NCI-H69 (cell line): ENCODE data around the gene RAP1GAP2.
A peak's percentile ranks its signal among the peaks of the same experiment; 100 is the strongest.
"Not testable (repeated sequence)": the region's sequence is repeated elsewhere in the genome, so short reads cannot be mapped to it uniquely, and the experiment has no call there.

Experiments used
- DNase-seq: peaks from one replicate; lab custom pipeline; 2025; lab: John Stamatoyannopoulos, UW

The RAP1GAP2 gene

DNA sequence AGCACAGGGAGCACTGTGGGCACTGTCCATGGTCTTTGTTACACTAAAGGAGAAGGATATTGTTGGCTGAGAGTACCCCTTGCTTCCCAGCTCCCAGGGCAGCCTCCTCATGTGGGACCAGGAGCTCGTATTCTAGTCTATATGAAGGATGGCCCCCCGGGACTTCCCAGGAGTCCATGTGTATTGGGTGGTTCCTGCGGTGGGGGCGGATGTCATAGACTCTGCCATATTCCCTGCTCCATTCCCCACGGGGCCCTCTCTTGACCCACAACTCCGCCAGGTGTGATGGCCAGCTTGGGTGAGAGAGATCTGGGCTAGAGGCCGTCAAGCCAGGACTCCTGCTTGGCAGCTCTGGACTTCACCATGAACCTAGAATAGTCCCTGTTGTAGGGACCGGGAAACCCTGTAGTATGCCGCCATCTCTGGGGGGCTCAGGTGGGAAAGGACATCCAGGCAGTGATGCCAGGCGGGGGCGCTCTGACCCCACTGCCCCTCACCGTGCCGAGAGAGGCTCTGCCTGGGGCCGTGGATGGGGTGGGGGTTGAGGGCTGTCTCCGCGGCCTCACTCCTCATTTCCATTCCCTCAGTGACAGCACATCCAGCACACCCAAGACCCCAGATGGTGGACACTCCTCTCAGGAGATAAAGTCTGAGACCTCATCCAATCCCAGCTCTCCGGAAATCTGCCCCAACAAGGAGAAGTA is 229.3 kb downstream of the RAP1GAP2 start:
- no peak for DNase-seq

DNA sequence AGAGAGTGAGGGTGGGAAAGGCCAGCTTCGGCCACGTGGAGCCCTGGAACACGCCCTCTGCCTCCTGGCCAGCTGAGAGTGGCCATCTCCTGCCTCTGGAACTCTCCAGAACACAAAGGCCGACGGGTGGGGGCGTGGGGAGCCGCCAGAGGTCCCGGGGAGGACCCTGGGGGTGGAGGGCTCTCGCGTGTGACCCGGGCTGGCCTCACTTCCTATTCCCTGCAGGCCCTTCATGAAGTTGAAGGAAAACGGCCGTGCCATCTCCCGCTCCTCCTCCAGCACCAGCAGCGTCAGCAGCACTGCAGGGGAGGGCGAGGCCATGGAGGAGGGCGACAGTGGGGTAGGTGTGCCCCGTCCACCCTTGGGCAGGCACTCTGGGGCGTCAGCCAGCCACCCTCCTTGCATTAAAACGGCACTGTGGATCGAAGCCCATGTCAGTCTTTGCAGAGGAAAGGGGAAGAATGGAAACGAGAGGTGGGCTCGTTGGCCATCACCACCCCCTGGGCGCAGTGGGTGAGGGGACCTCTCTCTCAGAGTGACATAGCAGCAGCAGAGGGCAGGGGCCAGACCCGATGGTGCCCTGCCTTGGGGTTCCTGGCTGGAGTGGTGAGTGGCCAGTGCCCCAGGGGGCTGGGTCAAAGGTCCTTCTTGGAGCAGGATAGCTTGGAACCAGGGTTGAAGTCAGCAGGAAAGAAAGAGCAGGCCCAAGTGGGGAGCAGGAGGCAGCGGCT is 230.1 kb downstream of the RAP1GAP2 start:
- DNase-seq, result no peak

DNA sequence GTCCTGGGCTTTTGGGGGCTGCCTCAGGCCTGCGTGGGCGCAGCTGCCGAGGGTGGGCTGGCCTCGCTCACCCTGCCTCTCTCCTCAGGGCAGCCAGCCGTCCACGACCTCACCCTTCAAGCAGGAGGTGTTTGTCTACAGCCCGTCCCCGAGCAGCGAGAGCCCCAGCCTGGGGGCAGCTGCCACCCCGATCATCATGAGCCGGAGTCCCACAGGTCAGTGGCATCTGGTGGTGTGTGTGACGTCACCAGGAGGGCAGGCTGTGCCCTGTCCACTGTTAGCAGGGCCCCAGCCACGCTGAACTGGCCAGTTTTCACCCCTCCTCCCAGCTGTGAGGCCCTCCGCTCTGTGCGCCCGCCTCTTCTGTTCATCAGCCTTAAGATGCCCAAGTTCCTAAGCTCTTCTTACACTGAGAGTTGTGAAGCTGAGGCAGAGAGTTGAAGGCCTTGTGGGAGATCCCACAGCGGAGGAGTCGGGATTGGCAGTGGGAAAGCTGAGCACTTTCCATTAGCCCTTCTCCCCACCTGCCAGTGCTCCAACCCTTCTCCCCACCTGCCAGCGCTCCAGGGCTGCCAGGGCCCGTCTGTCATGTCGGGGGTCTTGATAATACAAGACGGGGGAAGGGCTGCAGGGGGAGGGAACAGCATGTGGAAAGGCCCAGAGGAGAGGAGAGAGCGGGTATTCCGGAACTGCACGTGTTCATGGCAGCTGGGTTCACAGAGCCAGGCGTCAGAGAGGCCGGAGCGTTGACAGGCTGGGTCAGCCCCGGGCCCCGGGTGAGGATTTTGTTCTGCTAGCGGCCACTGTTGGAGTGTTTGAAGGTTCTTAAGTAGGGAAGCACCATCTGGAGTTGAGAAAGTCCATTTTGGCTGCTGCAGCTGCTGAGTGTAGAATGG is 230.9 kb downstream of the RAP1GAP2 start:
- no peak for DNase-seq

DNA sequence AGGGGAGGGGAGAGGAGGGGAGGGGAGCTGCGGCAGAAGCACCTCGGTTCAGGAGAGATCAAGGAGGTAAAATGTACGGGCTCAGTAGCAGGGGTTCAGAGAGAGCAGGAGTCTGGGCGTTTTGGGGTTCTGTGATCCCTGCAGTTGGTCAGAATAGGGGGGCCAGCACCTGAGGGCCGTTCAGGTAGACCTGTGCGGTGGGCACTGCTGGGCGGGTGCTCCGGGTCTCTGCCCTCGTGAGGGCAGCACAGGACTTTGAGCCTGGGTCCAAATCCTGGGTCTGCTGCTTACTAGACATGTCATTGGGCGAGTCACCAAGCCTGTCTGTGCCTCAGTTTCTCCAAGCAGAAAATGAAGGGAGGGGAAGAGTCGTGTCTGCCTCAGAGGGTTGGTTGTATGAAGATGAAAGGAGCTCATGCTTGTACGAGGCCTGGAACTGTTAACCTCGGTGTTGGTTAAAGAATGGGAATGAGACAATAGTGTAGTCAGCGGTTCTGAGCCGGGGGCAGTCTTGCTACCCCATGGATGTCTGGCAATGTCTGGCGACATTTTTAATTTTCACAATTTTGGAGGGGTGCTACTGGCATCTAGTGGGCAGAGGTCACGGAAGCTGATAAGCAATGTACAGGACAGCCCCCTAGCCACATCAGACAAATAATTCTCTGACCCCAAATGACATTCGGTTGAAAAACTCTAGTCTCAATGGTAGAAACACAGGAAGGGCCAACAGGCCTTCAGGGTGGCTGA is 231.7 kb downstream of the RAP1GAP2 start:
- no peak for DNase-seq

DNA sequence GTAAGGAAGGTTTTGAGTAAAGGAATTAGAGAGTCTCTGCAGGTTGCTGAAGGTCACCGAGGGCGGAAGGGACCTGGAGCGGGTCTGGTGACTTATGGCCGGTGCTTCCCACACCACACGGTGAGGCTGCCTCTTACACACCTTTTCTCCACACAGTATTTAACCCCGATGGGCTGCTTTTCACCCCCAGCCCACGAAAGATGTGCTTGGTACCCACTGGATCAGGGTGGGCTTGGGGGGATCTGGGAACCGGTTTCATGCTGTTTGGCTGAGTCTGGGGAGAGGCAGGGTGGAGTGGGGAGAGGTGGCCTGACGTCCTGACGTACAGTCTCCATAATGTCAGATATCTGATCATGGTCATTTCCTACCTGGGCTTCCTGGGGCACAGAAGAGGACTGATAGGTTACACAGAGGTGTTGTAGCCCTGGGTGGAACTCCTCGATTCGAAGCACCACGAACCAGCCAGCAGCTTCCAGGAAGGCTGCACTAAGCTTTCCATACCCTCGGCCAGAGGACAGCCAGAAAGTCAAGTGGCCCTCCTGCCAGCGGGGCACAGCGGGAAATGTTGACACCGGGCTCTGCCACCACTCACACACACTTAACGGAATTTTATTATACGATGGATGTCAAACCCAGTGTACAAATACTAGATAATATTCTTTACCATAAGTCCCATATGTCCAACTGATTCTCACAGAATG is 233.1 kb downstream of the RAP1GAP2 start:
- DNase-seq, result no peak

DNA sequence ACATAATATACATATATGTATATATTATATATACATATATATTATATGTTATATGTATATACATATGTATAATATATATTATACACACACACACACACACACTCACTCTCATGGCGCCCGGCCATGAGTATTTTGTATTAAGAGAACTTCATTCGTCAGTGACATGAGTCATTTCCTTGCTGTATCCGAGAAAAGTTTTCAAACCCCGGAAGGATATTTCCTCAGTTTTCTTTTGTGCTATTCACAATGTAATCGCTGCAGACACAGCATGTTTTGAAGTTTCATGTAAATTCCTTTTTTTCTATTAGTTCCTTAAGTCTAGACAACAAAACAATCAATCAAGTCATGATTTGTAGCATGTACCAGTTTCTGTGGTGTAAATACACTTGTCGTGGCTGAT is 233.9 kb downstream of the RAP1GAP2 start:
- no peak for DNase-seq

DNA sequence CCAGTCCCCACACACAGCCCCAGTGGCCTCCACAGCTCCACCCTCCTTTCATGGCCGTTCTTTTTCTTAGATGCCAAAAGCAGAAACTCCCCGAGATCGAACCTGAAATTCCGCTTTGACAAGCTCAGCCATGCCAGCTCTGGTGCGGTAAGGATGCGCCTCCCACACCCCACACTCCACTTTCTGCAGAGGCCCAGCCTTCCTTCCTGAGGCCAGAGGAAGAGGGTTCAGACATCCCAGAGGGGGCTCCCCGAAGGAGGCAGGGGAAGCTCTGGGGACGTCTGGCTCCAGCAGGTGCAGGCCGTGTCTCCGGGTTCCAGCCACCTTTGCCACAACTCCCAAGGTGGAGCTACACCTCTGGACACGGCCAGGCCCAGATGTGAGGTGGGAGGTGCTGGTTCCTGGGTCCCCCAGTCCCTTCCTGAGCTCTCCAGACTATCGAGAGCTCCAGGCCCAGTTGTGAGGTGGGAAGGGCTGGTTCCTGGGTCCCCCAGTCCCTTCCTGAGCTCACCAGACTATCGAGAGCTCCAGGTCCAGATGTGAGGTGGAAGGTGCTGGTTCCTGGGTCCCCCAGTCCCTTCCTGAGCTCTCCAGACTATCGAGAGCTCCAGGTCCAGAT is 234.7 kb downstream of the RAP1GAP2 start:
- not testable (repeated sequence) for DNase-seq

DNA sequence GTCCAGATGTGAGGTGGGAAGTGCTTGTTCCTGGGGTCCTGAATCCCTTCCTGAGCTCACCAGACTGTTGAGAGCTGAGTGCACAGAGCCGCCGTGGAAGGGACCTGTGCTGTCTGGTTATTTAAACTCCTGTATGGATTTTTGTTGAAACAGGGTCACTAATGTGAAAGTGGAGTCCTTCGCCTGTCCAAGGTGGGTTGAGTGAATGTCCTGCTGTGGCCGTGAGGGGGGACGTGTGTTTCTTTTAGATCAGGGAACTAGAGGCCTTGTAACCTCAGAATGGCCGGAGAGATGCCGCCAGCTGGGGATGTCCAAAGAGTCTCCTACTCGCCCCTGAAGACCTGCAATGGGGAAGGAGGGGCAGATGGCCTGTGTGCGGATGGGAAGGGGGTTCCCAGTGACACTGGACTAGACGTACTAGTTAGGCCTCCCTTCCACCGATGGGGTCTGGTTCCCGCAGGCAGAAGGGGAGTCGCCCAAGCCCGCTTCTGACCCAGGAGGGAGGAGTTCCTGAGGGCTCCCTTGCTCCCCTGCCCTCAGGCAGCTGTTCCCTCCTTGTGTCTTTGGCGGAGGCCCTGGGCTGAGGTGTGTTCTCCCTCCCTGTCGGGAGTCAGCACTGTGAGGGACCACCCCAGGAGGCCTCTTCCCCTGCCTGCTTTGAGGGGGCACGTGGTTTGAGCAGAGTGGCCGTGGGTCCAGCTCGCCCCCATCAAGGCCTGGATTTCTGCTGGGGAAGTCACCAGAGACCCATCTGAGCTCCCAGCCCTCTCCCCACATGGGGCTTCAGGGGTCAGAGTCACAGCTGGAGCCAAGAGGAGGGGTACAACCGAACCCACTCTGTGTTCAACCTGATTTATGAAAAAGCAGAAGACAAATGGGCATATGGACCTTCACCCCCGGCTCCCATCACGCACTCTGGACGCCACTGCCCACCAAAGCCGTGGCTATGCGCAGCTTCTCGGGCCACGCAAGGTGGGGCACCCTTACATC is 236.3 kb downstream of the RAP1GAP2 start:
- DNase-seq, result no peak

DNA sequence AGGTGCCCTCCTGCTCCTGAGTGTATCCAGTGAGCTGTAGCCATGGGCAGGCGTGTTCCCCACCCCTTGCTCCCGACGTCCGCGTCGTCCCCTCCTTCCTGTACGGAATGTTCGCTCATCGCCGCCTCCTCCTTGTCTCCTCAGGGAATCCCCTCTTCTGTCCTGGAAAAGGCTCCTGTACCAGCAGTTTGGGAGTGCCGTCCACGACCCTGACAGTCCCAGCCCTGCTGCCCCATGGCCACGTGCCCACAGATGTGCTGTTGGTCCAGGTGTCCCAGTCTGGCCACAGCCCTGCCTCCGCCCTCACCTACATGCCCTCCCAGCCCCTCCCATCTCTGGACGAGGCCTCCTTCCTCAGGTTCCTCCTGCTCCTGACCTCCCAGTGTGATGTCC is 237.0 kb downstream of the RAP1GAP2 start:
- DNase-seq, result no peak

DNA sequence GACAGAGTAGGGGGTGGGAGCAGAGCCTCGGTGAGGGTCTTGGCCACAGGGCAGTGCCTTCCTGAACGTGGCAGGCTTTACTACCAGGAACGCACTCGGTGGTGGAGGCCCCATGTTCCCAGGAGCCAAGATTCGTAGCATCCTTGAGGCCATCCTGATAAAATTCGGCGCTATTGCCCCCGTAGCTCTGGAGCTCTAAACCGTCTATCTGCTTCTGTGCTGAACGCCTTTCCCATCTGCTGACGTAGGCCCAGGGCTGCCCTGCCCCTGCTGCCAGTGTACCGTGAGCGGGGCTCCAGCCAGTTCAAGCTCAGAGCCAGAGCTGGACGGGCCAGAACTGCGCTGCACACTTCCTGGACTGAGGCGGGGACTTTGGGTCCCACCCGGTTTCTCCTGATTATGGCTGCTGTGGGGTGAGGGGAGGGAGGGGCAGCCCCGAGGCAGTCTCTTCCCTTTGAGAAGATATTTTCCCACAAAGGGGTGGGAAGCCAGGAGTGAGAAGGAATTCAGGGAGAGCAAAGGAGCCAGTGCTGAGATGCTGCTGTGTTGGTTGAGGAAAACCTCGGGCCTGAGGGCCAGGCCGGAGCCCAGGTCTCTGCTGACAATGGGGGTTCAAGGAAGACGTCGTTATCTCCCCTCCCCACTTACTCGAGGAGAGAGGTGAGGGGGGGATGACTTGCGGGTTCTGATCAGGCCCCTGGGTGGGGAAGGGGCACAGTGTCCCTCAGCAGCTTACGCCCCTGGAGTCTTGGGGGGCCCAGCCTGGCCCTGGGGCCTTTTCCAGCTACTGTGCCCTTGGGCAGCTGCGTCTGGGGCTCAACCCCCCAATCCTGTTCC is 237.7 kb downstream of the RAP1GAP2 start:
- no peak for DNase-seq

DNA sequence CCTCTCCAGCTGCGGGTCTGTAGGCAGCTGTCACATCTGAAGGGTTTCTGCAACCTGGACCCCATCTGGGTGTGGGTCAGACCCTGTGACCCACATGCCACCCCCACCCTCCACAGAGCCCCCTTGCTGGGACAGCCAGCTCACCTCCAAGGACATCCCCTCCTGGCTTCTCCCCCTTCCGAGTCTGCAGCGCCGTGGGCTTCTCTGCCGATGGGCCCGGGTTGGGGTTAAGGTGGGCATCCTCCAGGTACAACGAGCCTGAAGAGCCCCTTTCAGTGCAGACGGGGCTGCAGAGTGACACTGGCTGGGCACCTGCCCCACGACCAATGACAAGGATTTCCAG is 238.3 kb downstream of the RAP1GAP2 start:
- DNase-seq, result no peak

DNA sequence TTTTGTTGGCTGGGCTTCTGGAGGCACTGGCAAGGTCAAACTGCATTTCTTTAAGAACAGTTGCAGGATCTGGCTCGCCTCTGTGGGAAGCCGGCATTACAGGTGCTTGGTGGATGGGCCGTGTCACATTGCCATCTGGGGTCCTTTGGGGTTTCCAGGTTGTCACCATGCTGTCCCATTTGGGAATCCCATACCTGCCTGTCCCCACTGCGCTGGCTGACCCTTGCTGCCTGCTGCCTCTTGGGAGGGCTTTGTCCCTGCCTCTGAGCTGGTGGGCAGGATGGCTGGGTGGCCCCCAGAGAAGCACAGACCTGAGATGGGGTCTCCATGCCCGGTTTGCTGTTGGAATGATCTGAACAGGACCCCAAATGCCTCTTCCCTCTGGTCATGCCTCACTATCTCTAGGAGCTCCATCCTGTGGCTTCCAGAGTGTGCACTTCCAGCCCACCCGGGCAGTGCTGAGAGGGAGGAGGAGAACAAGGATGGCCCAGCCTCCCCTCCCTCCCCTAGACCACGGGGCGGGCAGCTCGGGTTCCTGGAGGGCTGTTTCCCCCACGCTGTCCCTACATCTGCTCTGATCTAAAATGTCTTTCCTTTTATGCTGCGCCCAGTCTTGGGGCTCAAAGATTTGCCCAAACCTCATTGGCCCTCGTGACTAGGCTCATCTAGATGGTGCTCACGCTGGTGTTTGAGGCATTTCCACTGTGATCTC is 239.2 kb downstream of the RAP1GAP2 start:
- no peak for DNase-seq

DNA sequence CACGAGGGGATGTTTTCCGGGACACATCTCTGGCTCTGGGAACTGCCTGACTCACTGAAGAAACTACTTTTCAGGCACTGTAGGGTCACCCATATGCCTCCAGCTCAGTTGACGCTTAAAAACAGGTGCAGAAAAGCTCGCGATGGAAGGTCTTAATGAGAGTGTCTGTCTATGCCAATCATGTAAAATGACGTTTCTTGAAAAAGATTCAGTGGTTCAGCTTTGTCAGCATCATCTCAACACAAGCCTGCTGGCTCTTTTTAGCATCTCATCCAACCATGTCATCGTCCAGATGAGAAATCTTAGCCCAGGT is 239.7 kb downstream of the RAP1GAP2 start:
- DNase-seq, result no peak

DNA sequence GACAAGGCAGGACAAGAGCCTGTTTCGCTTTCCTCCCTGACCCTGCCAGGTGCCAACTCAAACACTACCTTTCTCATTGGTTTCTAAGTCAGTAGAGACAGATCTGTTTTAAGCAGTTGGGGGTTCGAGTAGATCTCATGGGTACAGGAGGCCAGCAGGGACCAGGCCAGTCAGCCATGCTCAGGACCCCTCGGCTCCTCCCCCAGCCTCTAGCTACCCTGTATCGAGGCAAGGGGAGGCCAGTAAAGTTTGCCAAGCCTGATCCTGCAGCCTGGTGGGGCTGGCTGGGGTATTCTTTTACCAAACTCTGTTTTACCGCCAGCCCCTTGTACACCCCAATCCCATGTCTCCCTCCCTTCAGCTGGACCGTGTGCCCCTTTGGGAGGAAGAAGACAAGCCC is 240.6 kb downstream of the RAP1GAP2 start:
- DNase-seq, result no peak

DNA sequence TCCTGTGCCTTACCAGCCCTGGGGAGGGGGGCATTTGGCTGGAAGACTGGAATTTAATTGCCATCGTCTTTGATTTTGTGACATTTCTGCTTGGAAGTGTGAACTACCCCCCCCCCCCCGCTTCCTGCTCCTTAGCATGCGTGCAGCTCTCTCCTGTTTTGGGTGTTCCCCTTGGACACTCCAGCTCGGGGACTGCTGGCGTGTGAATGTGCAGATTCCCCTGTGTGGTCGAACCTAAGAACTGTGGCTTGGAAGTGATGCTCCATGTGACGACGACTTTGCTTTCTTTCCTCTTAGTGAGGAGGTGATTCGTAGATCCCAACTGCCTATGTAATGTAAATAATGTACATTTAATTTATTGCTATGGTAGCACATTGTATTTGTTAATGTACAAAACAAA is 241.0 kb downstream of the RAP1GAP2 start:
- DNase-seq, result no peak

DNA sequence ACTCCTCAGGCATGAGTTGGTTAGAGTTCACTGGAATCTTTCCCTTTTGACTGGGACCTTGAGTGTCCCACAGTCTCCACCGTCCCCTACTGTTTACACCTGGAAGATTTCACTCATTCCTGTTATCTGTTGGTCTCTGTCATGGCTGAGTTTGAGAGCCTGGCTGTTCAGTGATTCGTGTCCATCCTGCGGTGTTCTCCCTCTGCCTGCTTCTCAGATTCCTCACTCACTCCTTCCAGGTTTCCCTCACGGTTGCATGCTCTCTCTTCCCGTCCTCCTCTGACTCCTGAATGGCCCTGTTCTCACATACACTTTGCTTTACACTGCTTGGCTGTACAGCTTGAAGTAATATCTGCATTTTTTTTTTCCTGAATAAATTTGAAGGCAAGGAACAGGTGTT is 242.7 kb downstream of the RAP1GAP2 start:
- DNase-seq, result peak; percentile 14

DNA sequence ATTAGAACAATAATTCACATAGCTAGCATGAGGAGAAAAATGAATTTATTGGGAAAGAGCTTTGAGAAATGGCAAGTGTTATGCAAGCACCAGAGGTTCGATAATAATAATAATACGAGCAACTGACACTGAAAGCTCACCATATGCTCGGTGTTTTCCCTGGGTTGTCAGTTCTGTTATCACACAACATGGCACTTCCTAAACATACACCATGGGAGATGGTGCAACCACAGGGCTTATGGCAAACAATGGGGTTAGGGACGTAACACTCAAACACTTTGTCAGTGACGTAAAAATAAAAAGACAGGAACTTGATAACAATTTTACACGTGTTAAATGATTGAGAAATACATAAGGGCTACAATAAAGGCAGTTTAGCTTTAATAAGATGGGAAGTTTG is 243.5 kb downstream of the RAP1GAP2 start:
- peak; percentile 13 for DNase-seq

DNA sequence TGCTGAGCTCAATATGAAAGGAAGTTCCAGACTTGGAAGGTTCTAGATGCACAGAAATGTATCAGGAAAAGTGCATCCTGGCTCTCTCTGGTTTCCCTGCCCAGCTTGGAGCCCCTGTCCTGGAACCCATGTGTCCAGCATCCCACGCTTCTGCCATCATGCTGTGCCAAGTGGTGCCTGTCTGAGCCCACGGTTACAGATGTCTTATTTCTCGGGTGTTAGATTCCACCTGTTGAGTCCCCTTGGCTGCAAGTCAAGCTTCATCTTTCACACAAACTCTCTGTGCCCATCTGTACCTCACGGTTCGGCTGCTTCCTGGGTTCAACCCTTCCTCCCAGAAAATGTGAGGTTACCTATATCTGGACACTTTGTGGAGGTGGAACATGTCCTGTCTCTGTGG is 244.6 kb downstream of the RAP1GAP2 start:
- DNase-seq, result no peak
